Measurements from ENCODE around the gene HIGD1C. TPM values are rescaled to one million over a fixed set of nuclear protein-coding genes. Genes with fewer than 3 reads are reported as not detected.

The HIGD1C gene
- total RNA-seq, 4 donors from 2014 or later, result not detected

DNA sequence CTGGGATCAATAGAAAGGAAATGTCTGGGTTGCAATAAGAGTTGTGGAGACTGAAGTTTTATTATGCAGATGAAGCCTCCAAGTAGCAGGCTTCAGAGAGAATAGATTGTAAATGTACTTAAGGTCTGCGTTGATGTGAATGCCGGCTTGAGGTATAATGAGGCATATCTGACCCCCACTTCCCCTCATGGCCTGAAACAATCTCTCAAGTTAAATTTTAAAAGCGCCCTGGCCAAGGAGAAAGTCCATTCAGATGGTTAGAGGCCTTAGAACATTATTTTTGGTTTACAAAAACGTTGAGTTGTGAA, 28.3 kb upstream of the HIGD1C start:
- WGBS, 2 donors (ENCODE audit: low coverage in 1 of 2), result 0% methylated on average over 4 of the region's 4 CpGs; no CpG with 5 or more reads in 1 of the 2 donors
- Histone ChIP-seq H3K4me1 (peaks cover 12 to 54% (median 34%) of the 10 kb centered on the region in 4 donors), H3K27ac (peak overlapping the region; percentile 91 to 96 (median 92)), H3K36me3 (no peaks in the 10 kb centered on the region), H3K27me3 (no peaks in the 10 kb centered on the region), H3K4me3 (peak overlapping the region; percentile 17 to 66 (median 64)), H3K9me3 (no peaks in the 10 kb centered on the region)
- in situ Hi-C loops (cut with MboI; ENCODE audit: low pct_ligation_motif_present in 1 of 4, low pct_unique_long_range_greater_than_20kb in 1 of 4, low sequenced_read_pairs in 3 of 4) (no loop called here), intact Hi-C loops (cut with DNase I; ENCODE audit: low total_unique reads) (loop anchor here (10.0 kb wide), 1 partner anchor 61 kb away; no protein-coding TSS in a partner anchor)
- TF ChIP-seq, protein P1, sequence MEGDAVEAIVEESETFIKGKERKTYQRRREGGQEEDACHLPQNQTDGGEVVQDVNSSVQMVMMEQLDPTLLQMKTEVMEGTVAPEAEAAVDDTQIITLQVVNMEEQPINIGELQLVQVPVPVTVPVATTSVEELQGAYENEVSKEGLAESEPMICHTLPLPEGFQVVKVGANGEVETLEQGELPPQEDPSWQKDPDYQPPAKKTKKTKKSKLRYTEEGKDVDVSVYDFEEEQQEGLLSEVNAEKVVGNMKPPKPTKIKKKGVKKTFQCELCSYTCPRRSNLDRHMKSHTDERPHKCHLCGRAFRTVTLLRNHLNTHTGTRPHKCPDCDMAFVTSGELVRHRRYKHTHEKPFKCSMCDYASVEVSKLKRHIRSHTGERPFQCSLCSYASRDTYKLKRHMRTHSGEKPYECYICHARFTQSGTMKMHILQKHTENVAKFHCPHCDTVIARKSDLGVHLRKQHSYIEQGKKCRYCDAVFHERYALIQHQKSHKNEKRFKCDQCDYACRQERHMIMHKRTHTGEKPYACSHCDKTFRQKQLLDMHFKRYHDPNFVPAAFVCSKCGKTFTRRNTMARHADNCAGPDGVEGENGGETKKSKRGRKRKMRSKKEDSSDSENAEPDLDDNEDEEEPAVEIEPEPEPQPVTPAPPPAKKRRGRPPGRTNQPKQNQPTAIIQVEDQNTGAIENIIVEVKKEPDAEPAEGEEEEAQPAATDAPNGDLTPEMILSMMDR (IDR thresholded peaks at IDR 0.05), result no peak
- TF ChIP-seq EP300 (IDR thresholded peaks at IDR 0.05; ENCODE audit: low read depth), result no peak
- no peak for TF ChIP-seq POLR2A (IDR thresholded peaks at IDR 0.05)
- no peak for TF ChIP-seq POLR2AphosphoS5 (IDR thresholded peaks at IDR 0.05)
- DNase-seq, result no peak

DNA sequence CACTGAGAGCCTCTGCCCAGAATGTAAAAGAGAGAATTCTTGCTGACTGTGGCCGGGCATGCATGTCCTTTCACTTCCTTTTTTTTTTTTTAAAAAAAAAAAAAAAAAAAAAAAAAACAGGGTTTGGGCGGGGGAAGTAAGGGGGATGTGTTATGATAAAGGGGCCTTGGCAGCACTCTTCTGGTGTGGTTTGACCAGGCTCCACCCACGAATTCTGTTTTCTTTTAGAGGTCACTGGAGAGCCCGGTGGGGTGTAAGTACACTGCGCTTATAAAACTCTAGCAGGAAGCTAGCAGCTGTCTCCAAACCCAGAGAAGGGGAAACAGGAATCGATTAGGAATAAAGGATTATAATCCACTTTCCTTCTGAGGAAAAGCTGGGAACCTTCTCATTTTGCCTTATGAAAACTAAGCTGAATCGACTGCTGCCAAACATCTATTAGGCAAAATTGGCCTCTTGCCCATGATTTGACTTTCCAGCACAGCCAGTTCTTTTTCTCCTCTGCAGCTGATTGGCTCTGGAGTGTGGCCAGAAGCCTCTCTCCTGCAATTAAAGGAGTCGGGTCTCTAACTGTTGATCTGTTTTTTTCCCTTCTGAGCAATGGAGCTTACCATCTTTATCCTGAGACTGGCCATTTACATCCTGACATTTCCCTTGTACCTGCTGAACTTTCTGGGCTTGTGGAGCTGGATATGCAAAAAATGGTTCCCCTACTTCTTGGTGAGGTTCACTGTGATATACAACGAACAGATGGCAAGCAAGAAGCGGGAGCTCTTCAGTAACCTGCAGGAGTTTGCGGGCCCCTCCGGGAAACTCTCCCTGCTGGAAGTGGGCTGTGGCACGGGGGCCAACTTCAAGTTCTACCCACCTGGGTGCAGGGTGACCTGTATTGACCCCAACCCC, 27.7 kb upstream of the HIGD1C start:
- WGBS, 2 donors (ENCODE audit: low coverage in 1 of 2), result 3 to 8% methylated on average over 6 to 13 of the region's 13 CpGs
- no peaks in the 10 kb centered on the region for H3K9me3 ChIP-seq
- in situ Hi-C loops (cut with MboI; ENCODE audit: low pct_ligation_motif_present in 1 of 4, low pct_unique_long_range_greater_than_20kb in 1 of 4, low sequenced_read_pairs in 3 of 4) (no loop called here), intact Hi-C loops (cut with DNase I; ENCODE audit: low total_unique reads) (loop anchor here (10.0 kb wide), 1 partner anchor 60 kb away; no protein-coding TSS in a partner anchor)
- peaks cover 0 to under 1% (median 0%) of the 10 kb centered on the region in 4 donors for H3K36me3 ChIP-seq
- DNase-seq, result peak; percentile 92
- H3K27ac ChIP-seq, result peak overlapping the region; percentile 91 to 96 (median 92)
- peaks cover 15 to 60% (median 36%) of the 10 kb centered on the region in 4 donors for H3K4me1 ChIP-seq
- H3K4me3 ChIP-seq, result peak overlapping the region; percentile 35 to 66 (median 64)
- H3K27me3 ChIP-seq, result no peaks in the 10 kb centered on the region
- TF ChIP-seq, protein P1 (IDR thresholded peaks at IDR 0.05), result no peak
- TF ChIP-seq POLR2A (IDR thresholded peaks at IDR 0.05) (peak; percentile 58), EP300 (IDR thresholded peaks at IDR 0.05; ENCODE audit: low read depth) (peak; percentile 1), POLR2AphosphoS5 (IDR thresholded peaks at IDR 0.05) (peak; percentile 58 to 81 (median 75))

DNA sequence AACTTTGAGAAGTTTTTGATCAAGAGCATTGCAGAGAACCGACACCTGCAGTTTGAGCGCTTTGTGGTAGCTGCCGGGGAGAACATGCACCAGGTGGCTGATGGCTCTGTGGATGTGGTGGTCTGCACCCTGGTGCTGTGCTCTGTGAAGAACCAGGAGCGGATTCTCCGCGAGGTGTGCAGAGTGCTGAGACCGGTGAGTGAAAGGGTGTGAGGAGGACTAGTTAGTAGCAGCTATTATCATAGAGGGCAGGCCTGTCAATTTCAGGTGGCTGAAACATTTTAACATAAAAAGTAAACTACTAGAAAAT, 27.0 kb upstream of the HIGD1C start:
- H3K4me1 ChIP-seq, result peaks cover 15 to 62% (median 35%) of the 10 kb centered on the region in 4 donors
- WGBS, 2 donors (ENCODE audit: low coverage in 1 of 2), result 0 to 15% methylated on average over 1 to 7 of the region's 7 CpGs
- in situ Hi-C loops (cut with MboI; ENCODE audit: low pct_ligation_motif_present in 1 of 4, low pct_unique_long_range_greater_than_20kb in 1 of 4, low sequenced_read_pairs in 3 of 4), result no loop called here

DNA sequence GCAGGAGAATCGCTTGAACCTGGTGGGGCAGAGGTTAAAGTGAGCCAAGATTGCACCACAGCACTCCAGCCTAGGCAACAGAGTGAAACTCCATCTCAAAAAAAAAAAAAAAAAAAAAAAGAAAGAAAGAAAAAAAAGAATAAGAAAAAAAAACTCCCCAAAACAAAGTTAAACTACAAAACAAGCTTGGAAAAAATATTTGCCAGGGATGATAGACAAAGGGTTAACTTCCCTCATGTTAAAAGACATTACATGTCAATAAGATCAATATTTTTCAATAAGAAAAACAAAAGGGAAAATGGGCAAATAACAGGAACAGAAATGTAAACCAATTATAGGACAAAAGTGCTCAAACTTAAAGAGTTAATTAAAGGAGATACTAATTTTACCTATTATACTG, 26.4 kb upstream of the HIGD1C start:
- 8% methylated on average over 1 of the region's 1 CpG; no CpG with 5 or more reads in 1 of the 2 donors for WGBS, 2 donors (ENCODE audit: low coverage in 1 of 2)
- no peak for DNase-seq

More for the DNA sequence above, 27.0 kb upstream of the HIGD1C start:
- peak; percentile 30 for DNase-seq
- Histone ChIP-seq H3K27me3 (no peaks in the 10 kb centered on the region), H3K36me3 (peaks cover 0 to 6% (median 3%) of the 10 kb centered on the region in 4 donors), H3K27ac (peak overlapping the region; percentile 91 to 96 (median 92)), H3K4me3 (peak overlapping the region; percentile 35 to 66 (median 64)), H3K9me3 (no peaks in the 10 kb centered on the region)
- intact Hi-C loops (cut with DNase I; ENCODE audit: low total_unique reads), result loop anchor here (10.0 kb wide), 1 partner anchor 60 kb away; no protein-coding TSS in a partner anchor
- no peak for TF ChIP-seq EP300 (IDR thresholded peaks at IDR 0.05; ENCODE audit: low read depth)
- TF ChIP-seq, protein P1 (IDR thresholded peaks at IDR 0.05), result no peak
- TF ChIP-seq POLR2AphosphoS5 (IDR thresholded peaks at IDR 0.05), result no peak
- no peak for TF ChIP-seq POLR2A (IDR thresholded peaks at IDR 0.05)

More for the DNA sequence above, 26.4 kb upstream of the HIGD1C start:
- Histone ChIP-seq H3K4me3 (peak overlapping the region; percentile 35 to 66 (median 64)), H3K27ac (peak overlapping the region; percentile 91 to 96 (median 92)), H3K27me3 (no peaks in the 10 kb centered on the region), H3K36me3 (peaks cover 0 to 13% (median 4%) of the 10 kb centered on the region in 4 donors), H3K4me1 (peaks cover 15 to 62% (median 34%) of the 10 kb centered on the region in 4 donors), H3K9me3 (no peaks in the 10 kb centered on the region)
- TF ChIP-seq, protein P1 (IDR thresholded peaks at IDR 0.05), result no peak
- TF ChIP-seq EP300 (IDR thresholded peaks at IDR 0.05; ENCODE audit: low read depth) (no peak), POLR2AphosphoS5 (IDR thresholded peaks at IDR 0.05) (no peak), POLR2A (IDR thresholded peaks at IDR 0.05) (no peak)
- in situ Hi-C loops (cut with MboI; ENCODE audit: low pct_ligation_motif_present in 1 of 4, low pct_unique_long_range_greater_than_20kb in 1 of 4, low sequenced_read_pairs in 3 of 4) (no loop called here), intact Hi-C loops (cut with DNase I; ENCODE audit: low total_unique reads) (loop anchor here (10.0 kb wide), 1 partner anchor 59 kb away; no protein-coding TSS in a partner anchor)

All from transverse colon (tissue), 4 donors.